GM21447 (cell line): ENCODE measurements around the gene OR10J5.

Experiments used
- ATAC-seq: cut with Tn5 transposase; IDR thresholded peaks from one replicate; pipeline ENCODE4 v1.9.1; 2021; ENCODE audit not compliant: unreplicated experiment

The OR10J5 gene

GRCh38 chr1:159492575-159493323 is 43.1 kb downstream of the OR10J5 start:
- ATAC-seq, result no peak
